ENCODE measurements around the gene DNAJC3.

- no peak for TF ChIP-seq CTCF (IDR thresholded peaks at IDR 0.05; ENCODE audit: insufficient read depth, low read length, poor library complexity, severe bottlenecking)
- no peak for TF ChIP-seq EZH2phosphoT487 (conservative IDR thresholded peaks at IDR 0.05; ENCODE audit: low read length)
Observed at GRCh38 chr13:95801825-95802224, 124.9 kb downstream of the DNAJC3 start.
